ENCODE data around the gene ONECUT3. TPM values are rescaled to one million over a fixed set of nuclear protein-coding genes. Genes with fewer than 3 reads are reported as not detected.

ONECUT3 gene
- total and polyA plus RNA-seq, 4 donors, result not detected

DNA sequence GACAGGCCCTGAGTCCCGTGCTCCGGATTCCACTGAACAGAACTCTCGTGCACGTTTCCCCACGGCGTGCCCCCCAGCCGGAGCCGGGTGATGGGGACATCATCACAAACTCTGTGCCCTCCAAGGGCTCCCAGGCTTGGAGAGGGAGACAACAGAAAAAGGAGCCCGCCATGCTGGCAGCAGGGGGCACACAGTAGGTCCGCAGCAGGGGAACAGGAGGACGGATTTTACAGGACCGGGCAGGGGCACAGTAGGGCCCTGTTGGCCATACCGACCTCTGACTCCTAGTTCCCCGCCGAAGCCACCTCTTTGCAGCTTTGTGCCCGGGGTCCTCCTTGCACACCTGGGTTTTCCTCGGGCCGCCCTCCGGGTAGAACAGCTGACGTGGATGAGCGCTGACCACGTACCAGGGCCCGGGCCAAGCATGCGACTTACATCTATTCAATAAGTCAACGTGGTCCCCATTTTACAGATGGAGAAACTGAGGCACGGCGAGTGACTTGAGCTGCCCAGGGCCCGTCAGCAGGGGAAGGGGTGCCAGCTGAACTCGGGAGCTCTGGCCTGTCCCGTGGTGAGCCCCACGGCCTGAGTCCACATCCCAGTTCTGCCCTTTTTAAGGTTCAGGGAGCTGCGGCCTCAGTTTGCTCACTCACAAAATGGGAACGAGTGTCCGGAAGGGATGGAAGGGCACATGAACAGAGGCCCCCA is 10.2 kb upstream of the ONECUT3 start:
- no peak for DNase-seq (ENCODE audit: low spot score)
- 81% methylated on average over 34 of the region's 34 CpGs for WGBS

GRCh38 chr19:1744133-1744665 is 9.1 kb upstream of the ONECUT3 start:
- Histone ChIP-seq H3K27me3 (ENCODE audit: control insufficient read depth in 4 of 4, insufficient read depth in 4 of 4, low read length in 3 of 4) (peaks cover 0 to 16% (median 3%) of the 10 kb centered on the region in 4 donors), H3K9ac (ENCODE audit: low read depth in 1 of 2, low read length in 2 of 2) (no peak overlapping the region), H3K4me1 (ENCODE audit: control insufficient read depth in 4 of 4, insufficient read depth in 4 of 4, low read length in 3 of 4) (peaks cover 0 to 5% (median under 1%) of the 10 kb centered on the region in 4 donors), H3K27ac (ENCODE audit: low read depth in 1 of 2, low read length in 2 of 2) (no peak overlapping the region), H3K36me3 (ENCODE audit: control insufficient read depth in 4 of 4, insufficient read depth in 3 of 4, low read depth in 1 of 4, low read length in 3 of 4) (no peaks in the 10 kb centered on the region), H3K9me3 (ENCODE audit: control insufficient read depth in 4 of 4, low read length in 3 of 4) (peaks cover 0 to 3% (median 1%) of the 10 kb centered on the region in 4 donors), H3K4me3 (ENCODE audit: low read depth in 1 of 3, low read length in 3 of 3) (no peak overlapping the region)
- DNase-seq (ENCODE audit: low spot score), result no peak
- WGBS, result 62% methylated on average over 10 of the region's 10 CpGs
- TF ChIP-seq RAD21 (IDR thresholded peaks at IDR 0.05) (no peak), SP1 (IDR thresholded peaks at IDR 0.05) (no peak), TAF1 (conservative IDR thresholded peaks at IDR 0.05) (no peak), EGR1 (IDR thresholded peaks at IDR 0.05; ENCODE audit: low read depth in 2 of 2) (no peak), HNF4G (IDR thresholded peaks at IDR 0.05) (no peak), HNF4A (conservative IDR thresholded peaks at IDR 0.05) (no peak), FOXA2 (IDR thresholded peaks at IDR 0.05) (no peak), JUND (IDR thresholded peaks at IDR 0.05) (no peak), FOXA1 (IDR thresholded peaks at IDR 0.05) (no peak)
- TF ChIP-seq, protein P1, sequence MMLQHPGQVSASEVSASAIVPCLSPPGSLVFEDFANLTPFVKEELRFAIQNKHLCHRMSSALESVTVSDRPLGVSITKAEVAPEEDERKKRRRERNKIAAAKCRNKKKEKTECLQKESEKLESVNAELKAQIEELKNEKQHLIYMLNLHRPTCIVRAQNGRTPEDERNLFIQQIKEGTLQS (IDR thresholded peaks at IDR 0.05), result no peak
- TF ChIP-seq, protein P2, sequence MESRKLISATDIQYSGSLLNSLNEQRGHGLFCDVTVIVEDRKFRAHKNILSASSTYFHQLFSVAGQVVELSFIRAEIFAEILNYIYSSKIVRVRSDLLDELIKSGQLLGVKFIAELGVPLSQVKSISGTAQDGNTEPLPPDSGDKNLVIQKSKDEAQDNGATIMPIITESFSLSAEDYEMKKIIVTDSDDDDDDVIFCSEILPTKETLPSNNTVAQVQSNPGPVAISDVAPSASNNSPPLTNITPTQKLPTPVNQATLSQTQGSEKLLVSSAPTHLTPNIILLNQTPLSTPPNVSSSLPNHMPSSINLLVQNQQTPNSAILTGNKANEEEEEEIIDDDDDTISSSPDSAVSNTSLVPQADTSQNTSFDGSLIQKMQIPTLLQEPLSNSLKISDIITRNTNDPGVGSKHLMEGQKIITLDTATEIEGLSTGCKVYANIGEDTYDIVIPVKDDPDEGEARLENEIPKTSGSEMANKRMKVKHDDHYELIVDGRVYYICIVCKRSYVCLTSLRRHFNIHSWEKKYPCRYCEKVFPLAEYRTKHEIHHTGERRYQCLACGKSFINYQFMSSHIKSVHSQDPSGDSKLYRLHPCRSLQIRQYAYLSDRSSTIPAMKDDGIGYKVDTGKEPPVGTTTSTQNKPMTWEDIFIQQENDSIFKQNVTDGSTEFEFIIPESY (IDR thresholded peaks at IDR 0.05), result no peak
- TF ChIP-seq, protein P3, sequence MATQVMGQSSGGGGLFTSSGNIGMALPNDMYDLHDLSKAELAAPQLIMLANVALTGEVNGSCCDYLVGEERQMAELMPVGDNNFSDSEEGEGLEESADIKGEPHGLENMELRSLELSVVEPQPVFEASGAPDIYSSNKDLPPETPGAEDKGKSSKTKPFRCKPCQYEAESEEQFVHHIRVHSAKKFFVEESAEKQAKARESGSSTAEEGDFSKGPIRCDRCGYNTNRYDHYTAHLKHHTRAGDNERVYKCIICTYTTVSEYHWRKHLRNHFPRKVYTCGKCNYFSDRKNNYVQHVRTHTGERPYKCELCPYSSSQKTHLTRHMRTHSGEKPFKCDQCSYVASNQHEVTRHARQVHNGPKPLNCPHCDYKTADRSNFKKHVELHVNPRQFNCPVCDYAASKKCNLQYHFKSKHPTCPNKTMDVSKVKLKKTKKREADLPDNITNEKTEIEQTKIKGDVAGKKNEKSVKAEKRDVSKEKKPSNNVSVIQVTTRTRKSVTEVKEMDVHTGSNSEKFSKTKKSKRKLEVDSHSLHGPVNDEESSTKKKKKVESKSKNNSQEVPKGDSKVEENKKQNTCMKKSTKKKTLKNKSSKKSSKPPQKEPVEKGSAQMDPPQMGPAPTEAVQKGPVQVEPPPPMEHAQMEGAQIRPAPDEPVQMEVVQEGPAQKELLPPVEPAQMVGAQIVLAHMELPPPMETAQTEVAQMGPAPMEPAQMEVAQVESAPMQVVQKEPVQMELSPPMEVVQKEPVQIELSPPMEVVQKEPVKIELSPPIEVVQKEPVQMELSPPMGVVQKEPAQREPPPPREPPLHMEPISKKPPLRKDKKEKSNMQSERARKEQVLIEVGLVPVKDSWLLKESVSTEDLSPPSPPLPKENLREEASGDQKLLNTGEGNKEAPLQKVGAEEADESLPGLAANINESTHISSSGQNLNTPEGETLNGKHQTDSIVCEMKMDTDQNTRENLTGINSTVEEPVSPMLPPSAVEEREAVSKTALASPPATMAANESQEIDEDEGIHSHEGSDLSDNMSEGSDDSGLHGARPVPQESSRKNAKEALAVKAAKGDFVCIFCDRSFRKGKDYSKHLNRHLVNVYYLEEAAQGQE (IDR thresholded peaks at IDR 0.05), result no peak

More for the DNA sequence above, 10.2 kb upstream of the ONECUT3 start:
- H3K9ac ChIP-seq (ENCODE audit: low read depth in 1 of 2, low read length in 2 of 2), result no peak overlapping the region
- no peaks in the 10 kb centered on the region for H3K4me1 ChIP-seq (ENCODE audit: control insufficient read depth in 4 of 4, insufficient read depth in 4 of 4, low read length in 3 of 4)
- no peak overlapping the region for H3K4me3 ChIP-seq (ENCODE audit: low read depth in 1 of 3, low read length in 3 of 3)
- H3K27me3 ChIP-seq (ENCODE audit: control insufficient read depth in 4 of 4, insufficient read depth in 4 of 4, low read length in 3 of 4), result peaks cover 0 to 15% (median 3%) of the 10 kb centered on the region in 4 donors
- TF ChIP-seq TAF1 (conservative IDR thresholded peaks at IDR 0.05) (no peak), GABPA (IDR thresholded peaks at IDR 0.05 in 1 of 2, conservative IDR thresholded peaks at IDR 0.05 in 1 of 2) (no peak), JUND (IDR thresholded peaks at IDR 0.05) (no peak), HNF4A (conservative IDR thresholded peaks at IDR 0.05) (no peak)
- TF ChIP-seq, protein P2 (IDR thresholded peaks at IDR 0.05), result no peak
- H3K9me3 ChIP-seq (ENCODE audit: control insufficient read depth in 4 of 4, low read length in 3 of 4), result peaks cover 0 to 3% (median 1%) of the 10 kb centered on the region in 4 donors
- H3K36me3 ChIP-seq (ENCODE audit: control insufficient read depth in 4 of 4, insufficient read depth in 3 of 4, low read depth in 1 of 4, low read length in 3 of 4), result no peaks in the 10 kb centered on the region
- H3K27ac ChIP-seq (ENCODE audit: low read depth in 1 of 2, low read length in 2 of 2), result no peak overlapping the region

All from liver (tissue), 9 donors.